ENCODE data around the gene TMEM231.

The TMEM231 gene

DNA sequence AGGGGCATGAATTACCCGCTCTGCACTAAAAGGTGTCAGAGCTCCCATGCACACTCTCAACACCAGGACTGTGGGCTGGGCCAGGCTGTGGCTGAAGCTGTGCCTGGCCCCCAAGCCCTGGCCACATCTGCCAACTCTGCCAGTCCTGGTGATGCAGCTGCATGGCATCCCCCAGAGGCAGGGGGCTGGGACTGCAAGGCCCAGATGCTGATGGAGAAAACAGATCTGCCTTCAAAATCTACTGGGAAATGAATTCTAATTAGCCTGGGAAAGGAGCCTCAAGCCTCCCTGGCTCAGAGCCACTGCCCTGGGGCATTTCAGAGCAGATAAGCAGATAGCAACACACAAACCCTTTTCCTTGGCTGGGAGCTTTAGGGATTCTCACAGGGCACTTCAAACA, 64.2 kb downstream of the TMEM231 start:
- no peak for DNase-seq (ENCODE audit: low read depth in 1 of 2, low spot score in 1 of 2)

DNA sequence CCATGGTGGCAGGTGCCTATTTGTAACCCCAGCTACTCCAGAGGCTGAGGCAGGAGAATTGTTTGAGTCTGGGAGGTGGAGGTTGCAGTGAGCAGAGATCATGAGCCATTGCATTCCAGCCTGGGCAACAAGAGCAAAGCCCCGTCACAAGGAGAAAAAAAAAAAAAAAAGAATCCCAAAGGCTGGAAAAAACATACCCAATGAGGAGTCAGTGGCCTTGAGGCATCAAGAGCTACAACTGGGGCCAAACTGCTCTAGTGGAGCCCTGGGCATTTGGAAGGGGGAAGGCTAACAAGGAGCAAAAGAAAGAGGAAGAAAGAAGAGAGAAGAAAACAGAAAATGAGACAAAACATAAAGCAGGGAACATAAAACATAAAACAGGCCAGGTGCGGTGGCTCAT, 67.7 kb downstream of the TMEM231 start:
- DNase-seq (ENCODE audit: low read depth in 1 of 2, low spot score in 1 of 2): no peak
